Measurements from ENCODE around the gene TTL.
A peak's percentile ranks its signal among the peaks of the same experiment; 100 is the strongest.
"Not testable (repeated sequence)": the region's sequence is repeated elsewhere in the genome, so short reads cannot be mapped to it uniquely, and the experiment has no call there.

TTL gene

DNA sequence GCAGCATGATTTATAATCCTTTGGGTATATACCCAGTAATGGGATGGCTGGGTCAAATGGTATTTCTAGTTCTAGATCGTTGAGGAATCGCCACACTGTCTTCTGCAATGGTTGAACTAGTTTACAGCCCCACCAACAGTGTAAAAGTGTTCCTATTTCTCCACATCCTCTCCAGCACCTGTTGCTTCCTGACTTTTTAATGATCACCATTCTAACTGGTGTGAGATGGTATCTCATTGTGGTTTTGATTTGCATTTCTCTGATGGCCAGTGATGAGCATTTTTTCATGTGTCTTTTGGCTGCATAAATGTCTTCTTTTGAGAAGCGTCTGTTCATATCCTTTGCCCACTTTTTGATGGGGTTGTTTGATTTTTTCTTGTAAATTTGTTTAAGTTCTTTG lies 42.3 kb downstream of the TTL start:
- not testable (repeated sequence) for DNase-seq

DNA sequence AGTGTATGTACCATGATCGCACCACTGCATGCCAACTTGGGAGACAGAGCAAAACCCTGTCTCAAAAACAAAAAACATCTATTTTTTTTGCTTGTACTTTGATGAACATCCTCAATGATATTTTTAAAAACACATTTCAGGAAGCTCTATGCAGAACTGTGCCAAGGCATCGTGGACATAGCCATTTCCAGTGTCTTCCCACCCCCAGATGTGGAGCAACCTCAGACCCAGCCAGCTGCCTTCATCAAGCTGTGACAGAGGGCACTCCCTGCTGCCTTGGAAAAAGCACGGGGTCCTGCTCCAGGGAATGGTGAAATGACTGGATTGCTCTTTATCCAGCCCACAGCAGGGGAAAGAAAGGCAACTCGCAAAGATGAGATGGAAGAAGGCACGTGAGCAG lies 46.6 kb downstream of the TTL start:
- no peak for DNase-seq

DNA sequence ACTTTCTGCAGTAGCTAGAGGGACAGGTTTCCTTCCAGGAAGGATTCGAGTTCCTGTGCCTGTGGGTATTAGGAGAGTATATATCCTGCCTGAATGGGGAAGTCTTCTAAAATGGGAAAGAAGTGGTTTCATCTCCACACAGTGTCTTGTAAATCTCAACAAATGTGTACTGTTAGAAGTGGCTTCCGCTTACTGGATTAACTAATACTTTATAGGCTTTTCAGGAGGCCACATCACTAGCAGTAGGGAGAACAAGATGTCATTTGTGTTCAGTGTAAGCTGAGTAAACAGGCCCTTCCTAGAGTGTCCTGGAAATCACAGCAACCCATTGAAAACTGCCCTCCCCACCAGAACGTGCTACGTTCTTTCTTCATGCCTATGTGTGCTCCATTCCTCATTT lies 47.8 kb downstream of the TTL start:
- DNase-seq, result no peak

DNA sequence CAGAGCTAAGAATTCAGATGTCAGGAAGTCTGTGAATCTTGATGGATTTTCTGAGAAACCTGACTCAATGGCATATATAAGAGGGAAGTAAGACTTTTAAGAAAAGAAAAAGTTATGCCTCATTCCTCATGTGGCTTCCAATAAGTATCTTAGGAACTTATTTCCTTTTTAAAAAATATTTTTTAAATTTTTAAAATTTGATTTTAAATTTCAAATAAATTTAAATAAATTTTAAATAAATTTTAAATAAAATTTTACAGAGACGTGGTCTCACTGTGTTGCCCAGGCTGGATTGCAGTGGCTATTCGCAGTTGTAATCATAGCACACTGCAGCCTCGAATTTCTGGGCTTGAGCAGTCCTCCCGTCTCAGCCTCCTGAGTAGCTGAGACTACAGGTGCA lies 48.8 kb downstream of the TTL start:
- no peak for DNase-seq

DNA sequence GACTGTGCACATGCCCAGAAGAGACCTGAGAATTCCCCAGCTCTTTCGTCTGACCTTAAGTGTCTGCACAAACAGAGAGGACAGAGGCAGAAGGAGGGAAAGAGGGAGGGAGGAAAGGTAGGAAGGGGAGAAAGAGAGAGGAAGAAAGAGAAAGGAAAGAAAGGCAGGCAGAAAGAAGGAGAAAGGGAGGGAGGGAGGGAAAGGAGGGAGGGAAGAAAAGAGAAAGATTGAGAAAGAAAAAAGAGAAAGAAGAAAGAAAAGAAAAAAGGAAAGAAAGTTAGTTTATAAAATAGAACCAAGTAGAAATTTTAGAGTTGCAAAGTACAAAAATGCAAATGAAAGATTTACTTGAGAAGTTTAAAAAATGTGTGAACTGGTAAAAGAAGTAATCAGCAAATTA lies 52.9 kb downstream of the TTL start:
- no peak for DNase-seq

DNA sequence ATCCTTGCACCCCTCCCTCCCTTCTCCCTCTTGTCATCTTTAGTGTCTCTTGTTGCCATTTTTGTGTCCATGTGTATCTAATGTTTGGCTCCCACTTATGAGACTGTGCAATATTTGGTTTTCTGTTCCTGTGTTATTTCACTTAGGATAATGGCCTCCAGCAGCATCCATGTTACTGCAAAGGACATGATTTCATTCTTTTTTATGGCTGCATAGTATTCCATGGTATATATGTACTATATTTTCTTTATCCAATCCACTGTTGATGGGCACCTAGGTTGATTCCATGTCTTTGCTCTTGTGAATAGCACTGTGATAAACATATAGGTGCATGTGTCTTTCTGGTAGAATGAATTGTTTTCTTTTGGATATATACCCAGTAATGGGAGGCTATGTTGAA lies 54.7 kb downstream of the TTL start:
- DNase-seq, result not testable (repeated sequence)

DNA sequence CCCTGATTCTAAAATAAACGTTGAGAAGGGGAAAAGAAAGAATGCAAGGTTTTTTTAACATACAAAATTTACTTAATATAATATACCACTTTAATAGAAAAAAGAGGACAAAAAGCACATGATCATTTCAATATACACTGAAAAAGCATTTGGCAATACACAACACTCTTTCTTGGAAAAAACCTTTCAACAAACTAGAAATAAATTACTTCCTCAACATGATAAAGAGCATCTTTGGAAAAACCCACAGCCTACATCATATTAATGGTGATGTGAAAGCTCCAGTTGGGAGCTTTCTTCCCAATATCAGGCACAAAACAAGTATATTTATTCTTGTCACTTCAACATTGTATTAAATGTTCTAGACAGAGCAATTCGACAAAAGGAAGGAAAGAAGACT lies 57.4 kb downstream of the TTL start:
- no peak for DNase-seq

DNA sequence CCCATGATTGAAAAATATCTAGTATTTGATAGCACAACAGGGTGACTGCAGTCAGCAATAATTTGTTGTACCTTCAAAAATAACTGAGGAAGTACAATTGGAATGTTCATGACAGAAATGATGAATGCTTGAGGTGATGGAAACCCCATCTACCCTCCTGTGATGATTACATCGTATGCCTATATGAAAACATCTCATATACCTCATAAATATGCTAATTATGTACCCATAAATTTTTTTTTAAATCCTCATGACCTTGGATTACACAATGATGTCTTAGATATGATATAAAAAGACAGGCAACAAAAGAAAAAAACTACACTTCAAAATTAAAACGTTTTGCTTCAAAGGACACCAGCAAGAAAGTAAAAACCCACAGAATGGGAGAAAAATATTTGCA lies 59.0 kb downstream of the TTL start:
- DNase-seq, result no peak

DNA sequence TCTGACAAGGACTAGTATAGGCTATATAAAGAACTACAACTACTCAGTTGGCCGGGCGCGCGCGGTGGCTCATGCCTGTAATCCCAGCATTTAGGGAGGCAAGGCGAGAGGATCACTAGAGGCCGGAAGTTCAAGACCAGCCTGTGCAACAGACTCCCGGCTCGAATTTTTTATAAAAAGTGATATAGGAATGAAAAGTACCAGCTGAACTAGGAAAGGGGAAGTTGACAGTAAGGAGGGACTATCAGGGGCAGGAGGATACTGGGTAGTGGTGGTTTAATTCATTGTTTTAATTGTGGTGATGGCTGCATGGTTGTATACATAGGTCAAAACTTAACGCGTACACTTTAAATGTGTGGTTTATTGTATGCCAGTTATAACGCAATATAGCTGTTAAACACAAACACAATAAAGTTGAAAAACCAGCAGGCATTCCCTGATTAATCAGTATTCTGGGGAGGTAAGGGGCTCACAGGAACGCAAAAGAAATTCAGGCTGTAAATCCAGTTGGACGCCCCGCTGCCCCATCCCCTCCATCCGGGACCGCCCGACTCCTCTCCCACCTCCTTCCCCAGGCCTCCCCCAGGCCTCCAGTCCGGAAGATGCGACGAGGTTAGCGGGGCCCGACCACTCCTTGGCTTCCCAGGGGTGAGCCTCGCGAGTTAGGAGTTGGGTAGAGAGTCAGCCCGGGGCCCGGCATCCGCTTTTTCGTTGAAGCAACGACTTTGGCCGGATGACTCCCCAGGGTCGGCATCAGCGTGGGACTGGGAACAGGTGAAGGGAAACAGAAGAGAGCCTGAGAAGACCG lies 59.6 kb downstream of the TTL start:
- DNase-seq, result peak; percentile 71

DNA sequence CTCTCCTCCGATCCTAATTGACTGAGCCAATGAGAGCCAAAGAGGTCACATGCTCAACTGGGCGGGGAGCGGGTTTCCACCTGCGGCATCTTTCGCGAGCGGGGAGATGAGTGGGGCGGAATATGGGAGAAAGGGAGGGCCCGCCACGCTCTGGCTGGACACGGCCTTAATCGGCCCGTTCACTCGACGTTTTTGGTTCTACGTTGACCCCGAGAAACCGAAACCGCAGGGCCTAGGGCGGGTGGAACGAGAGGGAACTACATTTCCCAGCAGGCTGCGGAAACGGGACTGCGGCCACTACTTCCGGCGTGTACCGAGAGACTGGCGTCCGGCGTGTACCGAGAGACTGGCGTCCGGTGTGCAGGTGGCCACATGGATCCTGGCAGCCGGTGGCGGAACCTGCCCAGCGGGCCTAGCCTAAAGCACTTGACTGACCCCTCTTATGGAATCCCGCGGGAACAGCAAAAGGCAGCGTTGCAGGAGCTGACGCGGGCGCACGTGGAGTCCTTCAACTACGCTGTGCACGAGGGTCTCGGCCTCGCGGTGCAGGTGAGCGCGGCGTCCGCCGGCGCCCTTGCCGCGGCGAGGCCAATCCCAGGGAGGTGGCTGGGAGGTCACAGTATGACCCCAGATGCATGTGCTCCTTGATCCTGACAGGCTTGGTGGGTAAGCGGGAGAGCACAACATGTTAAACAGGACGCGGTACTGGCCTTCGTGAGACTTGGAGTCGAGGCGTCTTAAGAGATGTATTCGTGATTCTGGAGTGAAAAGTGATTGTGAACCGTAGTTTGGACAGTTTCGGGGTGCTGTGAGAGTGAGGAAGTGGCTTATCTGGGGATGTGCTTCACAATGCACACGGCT lies 60.4 kb downstream of the TTL start, which contains the start of gene POLR1B:
Gene POLR1B (plus strand): TSS at position 343 of the 861 bp plus-strand sequence. CDS start 30 bp downstream, at position 373.
- peak; percentile 84 for DNase-seq

DNA sequence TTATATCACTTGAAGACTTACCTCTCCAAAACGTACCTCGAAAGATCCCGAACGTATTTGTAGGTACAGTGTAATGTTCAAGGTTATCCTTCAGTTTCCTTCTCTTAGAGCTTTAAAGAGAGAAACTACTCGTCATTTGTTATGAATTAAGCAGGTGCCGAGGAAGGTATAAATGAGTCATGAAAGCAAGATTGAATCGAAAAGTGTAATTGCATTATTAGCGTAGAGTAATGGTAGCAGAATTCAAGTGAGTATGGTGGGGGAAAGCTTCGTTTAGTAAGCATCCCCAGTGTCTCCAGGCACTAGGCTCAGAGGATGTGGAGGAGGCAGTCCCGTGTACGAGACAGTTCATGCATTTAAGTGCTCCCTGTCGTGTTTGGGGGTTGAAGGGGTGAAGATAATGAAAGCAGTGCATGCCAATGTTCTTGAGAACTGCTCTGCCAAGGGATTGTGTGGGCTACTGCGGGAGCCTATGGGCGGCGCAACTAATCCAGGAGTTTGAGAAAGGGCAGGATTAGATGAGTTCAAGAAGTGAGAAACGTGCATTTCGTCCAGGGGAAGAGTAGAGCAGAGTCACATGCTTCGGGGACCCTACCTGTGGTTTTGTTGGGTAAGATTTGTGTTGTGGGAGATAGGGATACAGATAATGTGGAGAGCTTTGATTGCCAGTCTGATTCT lies 61.2 kb downstream of the TTL start:
- no peak for DNase-seq

DNA sequence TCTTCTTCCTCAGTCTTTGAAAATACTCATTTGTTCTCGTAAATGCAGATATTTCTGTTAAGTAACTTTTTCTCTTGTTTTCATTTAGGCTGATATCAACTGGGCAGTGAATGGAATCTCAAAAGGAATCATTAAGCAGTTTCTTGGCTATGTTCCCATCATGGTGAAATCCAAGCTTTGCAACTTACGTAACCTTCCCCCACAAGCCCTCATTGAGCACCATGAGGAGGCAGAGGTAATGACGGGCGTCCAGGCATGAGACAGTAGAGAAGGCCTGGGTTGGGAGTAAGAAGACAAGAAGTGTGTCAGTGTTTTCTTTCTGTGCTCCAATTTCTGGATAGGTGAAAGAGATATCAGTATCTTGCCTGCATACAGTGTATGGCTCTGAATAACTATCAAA lies 65.4 kb downstream of the TTL start:
- DNase-seq, result no peak

DNA sequence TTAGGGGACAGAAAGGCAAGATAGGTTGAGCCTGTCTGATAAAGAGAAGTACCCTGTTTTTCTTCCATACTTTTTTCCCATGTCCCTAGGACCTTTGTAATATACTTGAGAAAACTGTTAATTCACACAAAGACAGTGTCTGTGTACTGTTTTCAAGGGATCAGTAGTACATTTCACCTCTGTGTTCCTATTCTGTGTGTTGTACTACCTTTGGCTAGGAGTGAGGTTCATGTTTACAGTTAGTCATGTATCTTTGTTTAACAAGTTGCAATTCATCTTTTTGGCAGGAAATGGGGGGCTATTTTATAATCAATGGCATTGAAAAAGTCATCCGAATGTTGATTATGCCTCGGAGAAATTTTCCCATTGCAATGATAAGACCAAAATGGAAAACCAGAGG lies 67.0 kb downstream of the TTL start:
- DNase-seq, result no peak

DNA sequence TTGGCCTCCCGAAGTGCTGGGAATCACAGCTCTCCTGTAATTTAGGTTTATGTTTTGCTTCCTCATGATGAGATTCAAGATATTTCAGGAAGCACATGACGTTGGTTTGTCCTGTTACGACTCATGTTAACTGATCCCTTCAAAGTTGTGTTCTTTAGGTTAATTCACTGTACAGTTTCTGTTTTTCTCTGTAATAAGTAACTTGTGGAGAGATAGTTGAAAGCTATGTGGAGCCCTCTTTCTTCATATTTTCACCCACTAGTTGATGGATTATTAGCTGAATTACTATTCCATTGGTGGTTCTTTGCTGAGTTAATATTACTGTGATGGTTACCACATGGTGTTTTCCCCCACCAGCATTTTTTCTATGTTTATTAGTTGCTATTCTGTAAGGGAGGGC lies 84.1 kb downstream of the TTL start:
- no peak for DNase-seq

DNA sequence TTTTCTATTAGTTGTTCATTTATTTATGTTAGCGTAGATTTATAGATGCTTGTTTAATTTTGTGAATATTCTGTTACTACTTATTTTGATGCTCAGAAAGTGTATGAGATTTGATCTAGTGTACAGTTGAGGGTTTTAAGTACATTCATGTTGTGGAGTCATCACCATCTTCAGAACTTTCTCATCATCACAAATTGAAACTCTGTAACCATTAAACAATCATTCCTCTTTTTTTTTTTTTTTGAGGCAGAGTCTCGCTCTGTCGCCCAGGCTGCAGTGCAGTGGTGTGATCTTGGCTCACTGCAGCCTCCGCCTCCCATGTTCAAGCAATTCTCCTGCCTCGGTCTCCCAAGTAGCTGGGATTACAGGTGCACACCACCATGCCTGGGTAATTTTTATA lies 84.6 kb downstream of the TTL start:
- DNase-seq, result not testable (repeated sequence)

DNA sequence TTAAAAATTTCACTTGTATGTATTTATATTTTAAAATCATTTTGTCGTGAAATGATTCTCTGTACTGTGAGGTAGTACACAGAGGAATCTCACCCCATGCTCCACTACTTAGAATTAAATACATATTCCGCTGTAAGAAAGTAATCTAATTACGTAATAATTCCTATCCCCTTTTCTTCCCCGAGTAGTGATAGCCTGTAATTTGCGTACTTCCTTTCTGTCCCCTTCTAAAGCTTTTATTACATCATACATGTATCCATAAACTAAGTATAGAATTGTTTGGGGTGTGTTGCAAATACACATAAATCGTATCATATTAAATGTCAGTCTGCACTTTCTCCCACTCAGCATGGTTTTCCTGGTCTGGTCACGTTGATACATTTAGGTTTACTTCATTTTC lies 90.0 kb downstream of the TTL start:
- no peak for DNase-seq

DNA sequence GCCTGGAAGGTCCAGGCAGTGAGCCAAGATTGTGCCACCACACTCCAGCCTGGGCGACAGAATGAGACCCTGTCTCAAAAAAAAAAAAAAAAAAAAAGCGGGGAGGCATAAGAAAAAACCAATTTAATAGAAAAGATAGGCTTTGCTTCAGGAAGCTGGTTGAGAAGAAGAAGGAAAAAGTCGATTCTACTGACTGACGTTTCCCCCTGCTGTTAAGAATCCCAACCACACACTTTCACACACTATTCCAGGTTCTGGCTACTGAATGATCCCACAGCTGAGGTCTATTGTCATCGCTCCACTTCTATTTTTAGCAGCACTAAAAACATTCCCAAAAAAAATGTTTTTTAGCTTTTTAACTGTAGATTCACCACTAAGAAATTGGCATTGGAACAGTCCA lies 95.8 kb downstream of the TTL start:
- DNase-seq, result no peak

DNA sequence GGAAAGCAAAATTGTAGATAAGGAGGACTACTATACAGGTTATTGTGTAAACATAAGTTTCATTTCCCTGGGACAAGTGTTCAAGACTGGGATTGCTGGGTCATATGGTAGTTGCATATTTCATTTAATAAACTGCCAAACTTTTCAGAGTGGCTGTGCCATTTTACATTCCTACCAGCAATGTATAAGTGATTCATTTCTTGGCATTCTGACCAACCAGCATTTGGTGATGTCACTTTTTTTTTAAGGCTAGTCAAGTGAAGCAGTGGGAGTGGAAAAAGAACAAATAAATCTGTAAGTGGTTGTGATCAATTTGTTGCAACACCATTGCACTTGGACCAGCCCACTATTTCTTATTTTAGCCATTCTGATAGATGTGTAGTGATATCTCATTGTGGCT lies 97.3 kb downstream of the TTL start:
- DNase-seq, result no peak

DNA sequence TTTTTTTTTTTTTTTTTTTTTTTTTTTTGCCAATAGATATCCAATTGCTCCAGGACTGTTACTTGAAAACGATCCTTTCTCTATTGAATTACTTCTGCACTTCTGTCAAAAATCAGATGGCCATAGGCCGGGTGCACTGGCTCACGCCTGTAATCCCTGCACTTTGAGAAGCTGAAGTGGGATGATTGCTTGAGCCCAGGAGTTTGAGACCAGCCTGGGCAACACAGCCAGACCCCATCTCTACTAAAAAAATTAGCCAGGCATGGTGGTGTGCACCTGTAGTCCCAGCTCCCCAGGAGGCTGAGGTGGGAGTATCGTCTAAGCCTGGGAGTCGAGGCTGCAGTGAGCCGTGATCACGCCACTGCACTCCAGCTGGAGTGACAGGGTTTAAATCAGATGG lies 98.1 kb downstream of the TTL start:
- DNase-seq, result no peak

DNA sequence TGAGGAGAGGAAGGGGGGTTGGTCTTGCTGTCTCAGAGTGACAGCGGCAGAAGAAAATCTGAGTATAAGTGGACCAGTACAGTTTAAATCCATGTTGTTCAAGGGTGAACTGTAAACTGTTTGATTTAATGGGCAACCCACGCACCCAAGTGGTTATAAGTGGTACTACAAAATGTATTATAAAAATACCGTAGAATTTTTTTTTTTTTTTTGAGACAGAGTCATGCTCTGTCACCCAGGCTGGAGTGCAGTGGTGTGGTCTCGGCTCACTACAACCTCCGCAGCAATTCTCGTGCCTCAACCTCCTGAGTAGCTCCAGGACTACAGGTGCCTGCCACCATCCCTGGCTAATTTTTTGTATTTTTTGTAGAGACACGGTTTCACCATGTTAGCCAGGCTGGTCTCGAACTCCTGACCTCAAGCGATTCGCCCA lies 100.4 kb downstream of the TTL start:
- peak; percentile 17 for DNase-seq

DNA sequence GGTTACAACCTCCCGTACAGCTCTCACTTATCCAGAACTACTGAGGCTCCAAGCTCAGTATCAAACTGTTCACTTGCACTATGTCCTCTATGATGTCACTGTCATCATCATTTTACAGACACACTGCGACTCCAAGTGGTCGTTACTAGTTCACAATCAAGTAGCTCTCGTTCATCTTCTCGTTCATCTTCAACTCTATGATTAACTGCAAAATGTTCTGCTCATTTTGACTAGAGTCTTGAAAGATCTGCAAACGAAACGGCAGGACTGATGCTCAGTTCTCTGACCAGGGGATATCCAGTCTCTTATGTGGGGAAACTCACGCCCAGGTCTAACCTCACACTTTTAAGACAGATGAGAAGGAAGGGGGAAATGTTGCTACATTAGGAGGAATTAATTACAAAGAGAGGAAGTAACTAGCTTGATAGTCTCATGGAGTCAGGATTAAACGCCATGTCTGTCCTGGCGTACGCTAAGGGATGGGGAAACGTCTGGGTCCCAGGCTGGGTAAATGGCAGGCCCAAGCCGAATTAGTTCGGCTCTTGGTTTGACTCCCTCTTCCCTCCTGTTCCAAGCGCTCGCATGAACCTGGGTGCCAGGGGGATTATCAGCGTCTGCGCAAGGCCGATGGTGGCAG lies 101.7 kb downstream of the TTL start:
- DNase-seq, result peak; percentile 17

DNA sequence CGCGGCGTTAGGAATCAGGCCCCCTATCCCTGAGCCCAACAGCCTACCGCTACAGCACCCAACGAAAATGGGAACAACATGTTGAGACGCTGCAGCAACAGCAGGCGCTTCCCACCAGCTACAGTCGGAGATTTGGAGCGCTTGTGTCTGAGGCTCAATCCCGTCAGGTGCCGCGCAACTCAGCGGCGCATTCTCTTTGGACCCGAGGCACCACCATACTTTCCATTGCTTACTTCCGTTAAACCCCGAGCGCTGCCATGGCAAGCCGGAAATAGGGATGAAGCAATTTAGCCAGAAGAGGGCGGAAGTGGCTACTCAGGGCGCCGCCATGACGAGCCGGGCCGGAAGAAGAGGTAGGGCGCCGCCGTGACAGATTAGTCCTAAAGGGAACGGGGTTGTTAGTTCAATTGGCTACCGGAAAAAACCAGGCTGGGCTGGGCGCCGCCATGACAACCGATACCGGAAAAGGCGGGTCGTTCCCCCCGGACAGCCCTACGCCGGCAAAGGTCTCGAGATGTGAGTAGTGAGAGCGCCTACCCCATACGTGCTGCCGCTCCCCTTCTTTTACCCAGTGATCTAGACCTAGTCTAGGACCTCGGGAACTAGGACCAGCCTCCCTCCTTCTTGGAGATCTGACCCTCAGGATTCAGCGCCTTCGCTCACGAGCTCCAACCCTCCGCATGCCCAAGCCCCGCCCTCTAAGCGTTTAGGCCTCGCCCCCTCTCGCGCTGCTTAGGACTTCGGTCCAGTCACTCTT lies 102.4 kb downstream of the TTL start, which contains the start of gene CHCHD5:
Gene CHCHD5 (plus strand): TSS at position 476 of the 757 bp plus-strand sequence. CDS start 39 bp downstream, at position 515.
- DNase-seq, result peak; percentile 86
